ENCODE data around the gene SCARB1.

SCARB1 gene

DNA sequence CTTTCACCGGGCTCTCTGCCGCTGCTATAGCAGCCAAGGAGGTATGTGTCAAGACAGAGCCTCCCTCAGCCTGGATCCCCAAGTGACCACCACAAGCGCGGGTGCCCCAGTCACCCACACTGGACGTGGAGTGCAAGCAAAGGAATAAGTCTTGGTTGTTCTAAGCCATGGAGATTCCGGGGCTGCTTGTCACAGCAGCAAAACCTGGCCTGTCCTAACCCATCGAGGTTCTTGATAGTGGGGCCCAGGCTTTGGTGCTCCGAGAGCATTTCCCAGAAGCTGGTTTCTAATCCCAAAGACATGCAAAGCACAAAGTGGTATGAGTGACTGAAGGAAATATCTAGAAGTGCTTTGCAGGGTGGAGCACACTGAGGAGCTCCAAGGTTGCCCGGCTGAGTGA, 51.3 kb downstream of the SCARB1 start:
- H3K9me3 ChIP-seq, result no peaks in the 10 kb centered on the region
- no peaks in the 10 kb centered on the region for H3K27me3 ChIP-seq
- peaks cover 9 to 20% of the 10 kb centered on the region in 2 experiments for H3K4me1 ChIP-seq (ENCODE audit: control insufficient read depth in 1 of 2, insufficient read depth in 1 of 2, low read depth in 1 of 2, low read length in 1 of 2)
- H3K27ac ChIP-seq, result no peak overlapping the region
- no peak overlapping the region for H3K4me3 ChIP-seq (ENCODE audit: low read depth in 1 of 2, low read length in 1 of 2)
- no peaks in the 10 kb centered on the region for H3K36me3 ChIP-seq
- TF ChIP-seq, protein P1, sequence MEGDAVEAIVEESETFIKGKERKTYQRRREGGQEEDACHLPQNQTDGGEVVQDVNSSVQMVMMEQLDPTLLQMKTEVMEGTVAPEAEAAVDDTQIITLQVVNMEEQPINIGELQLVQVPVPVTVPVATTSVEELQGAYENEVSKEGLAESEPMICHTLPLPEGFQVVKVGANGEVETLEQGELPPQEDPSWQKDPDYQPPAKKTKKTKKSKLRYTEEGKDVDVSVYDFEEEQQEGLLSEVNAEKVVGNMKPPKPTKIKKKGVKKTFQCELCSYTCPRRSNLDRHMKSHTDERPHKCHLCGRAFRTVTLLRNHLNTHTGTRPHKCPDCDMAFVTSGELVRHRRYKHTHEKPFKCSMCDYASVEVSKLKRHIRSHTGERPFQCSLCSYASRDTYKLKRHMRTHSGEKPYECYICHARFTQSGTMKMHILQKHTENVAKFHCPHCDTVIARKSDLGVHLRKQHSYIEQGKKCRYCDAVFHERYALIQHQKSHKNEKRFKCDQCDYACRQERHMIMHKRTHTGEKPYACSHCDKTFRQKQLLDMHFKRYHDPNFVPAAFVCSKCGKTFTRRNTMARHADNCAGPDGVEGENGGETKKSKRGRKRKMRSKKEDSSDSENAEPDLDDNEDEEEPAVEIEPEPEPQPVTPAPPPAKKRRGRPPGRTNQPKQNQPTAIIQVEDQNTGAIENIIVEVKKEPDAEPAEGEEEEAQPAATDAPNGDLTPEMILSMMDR (IDR thresholded peaks at IDR 0.05), result no peak

DNA sequence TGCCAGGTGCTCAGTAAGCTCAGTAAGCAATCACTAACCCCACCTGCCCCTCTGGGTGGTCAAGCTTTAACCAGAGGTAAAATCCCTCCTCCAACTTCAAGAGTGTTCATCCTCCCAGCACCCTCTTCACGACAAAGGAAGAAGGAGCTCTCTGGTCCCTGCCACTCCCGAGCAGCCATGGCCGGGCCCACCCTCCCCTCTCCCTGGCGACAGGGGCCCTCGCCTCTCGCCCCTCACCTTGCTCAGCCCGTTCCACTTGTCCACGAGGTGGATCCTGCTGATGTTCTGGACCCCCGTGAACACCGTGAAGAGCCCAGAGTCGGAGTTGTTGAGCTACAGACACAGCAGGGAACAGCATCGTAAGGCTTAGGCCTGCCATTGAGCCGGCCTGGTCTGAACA, 52.0 kb downstream of the SCARB1 start:
- H3K36me3 ChIP-seq, result no peaks in the 10 kb centered on the region
- TF ChIP-seq, protein P1 (IDR thresholded peaks at IDR 0.05), result no peak
- no peak overlapping the region for H3K27ac ChIP-seq
- no peak overlapping the region for H3K4me3 ChIP-seq (ENCODE audit: low read depth in 1 of 2, low read length in 1 of 2)
- H3K9me3 ChIP-seq, result no peaks in the 10 kb centered on the region
- H3K4me1 ChIP-seq (ENCODE audit: control insufficient read depth in 1 of 2, insufficient read depth in 1 of 2, low read depth in 1 of 2, low read length in 1 of 2), result peaks cover 9 to 20% of the 10 kb centered on the region in 2 experiments
- no peaks in the 10 kb centered on the region for H3K27me3 ChIP-seq

DNA sequence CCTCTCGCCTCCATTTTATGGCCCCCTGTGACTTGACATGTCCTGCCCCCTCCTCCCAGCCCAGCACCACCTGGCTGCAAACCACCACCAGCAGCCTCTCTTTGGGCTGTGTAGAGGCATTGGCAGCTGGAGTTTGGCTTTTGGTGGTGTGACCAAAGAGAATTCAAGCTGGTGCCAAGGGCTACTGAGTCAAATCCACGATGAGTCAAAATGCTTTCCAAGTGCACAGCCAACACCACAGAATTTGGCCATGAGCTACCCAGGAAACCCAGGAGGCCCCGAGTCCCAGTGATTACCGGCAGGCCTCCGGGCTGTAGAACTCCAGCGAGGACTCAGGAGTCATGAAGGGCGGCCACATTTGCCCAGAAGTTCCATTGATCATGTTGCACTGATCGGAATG, 53.8 kb downstream of the SCARB1 start:
- Histone ChIP-seq H3K9me3 (no peaks in the 10 kb centered on the region), H3K27me3 (no peaks in the 10 kb centered on the region), H3K36me3 (no peaks in the 10 kb centered on the region), H3K27ac (no peak overlapping the region), H3K4me1 (ENCODE audit: control insufficient read depth in 1 of 2, insufficient read depth in 1 of 2, low read depth in 1 of 2, low read length in 1 of 2) (peaks cover 3 to 8% of the 10 kb centered on the region in 2 experiments), H3K4me3 (ENCODE audit: low read depth in 1 of 2, low read length in 1 of 2) (no peak overlapping the region)
- TF ChIP-seq, protein P1 (IDR thresholded peaks at IDR 0.05), result no peak

DNA sequence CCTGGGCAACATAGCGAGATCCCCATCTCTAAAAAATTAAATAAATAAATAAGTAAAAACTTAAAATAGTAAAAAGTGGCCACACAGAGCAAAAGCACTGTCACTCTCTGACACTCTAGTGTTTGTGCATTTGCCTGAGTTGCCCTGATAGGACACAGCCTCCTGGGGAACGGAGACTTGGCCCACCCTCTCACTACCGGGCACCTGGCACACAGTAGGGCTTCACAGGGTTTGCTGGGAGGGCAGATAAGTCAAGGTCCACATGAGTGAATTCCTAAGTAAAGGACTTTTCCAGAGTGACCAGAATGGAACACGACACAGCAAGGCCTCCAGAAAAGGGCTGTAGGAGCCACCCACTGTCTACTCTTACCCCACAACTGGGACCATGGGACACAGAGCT, 54.3 kb downstream of the SCARB1 start:
- Histone ChIP-seq H3K36me3 (no peaks in the 10 kb centered on the region), H3K27me3 (no peaks in the 10 kb centered on the region), H3K4me1 (ENCODE audit: control insufficient read depth in 1 of 2, insufficient read depth in 1 of 2, low read depth in 1 of 2, low read length in 1 of 2) (peaks cover 0 to 4% of the 10 kb centered on the region in 2 experiments), H3K27ac (no peak overlapping the region), H3K4me3 (ENCODE audit: low read depth in 1 of 2, low read length in 1 of 2) (no peak overlapping the region), H3K9me3 (no peaks in the 10 kb centered on the region)
- TF ChIP-seq, protein P1 (IDR thresholded peaks at IDR 0.05), result no peak

DNA sequence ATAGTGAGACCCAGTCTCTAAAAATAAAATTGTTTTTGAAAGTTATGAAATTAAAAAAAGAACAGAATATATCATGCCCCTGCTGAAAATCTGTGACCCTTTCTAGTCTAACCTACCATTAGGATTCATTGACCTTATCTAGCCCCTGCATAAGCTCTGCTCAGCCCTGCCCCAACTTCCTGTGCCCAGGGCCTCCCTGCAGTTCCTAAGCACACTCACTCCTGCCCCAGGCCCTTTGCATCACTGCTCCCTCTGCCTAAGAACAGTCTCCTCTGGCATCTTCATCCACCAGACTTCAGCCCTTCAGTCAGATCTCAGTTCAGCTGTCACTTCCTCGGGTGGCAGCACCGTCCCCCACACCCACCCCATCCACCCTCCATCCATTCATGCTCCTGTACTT, 55.4 kb downstream of the SCARB1 start:
- Histone ChIP-seq H3K9me3 (no peaks in the 10 kb centered on the region), H3K4me3 (ENCODE audit: low read depth in 1 of 2, low read length in 1 of 2) (no peak overlapping the region), H3K4me1 (ENCODE audit: control insufficient read depth in 1 of 2, insufficient read depth in 1 of 2, low read depth in 1 of 2, low read length in 1 of 2) (peaks cover 0 to 4% of the 10 kb centered on the region in 2 experiments), H3K27me3 (no peaks in the 10 kb centered on the region), H3K27ac (no peak overlapping the region), H3K36me3 (no peaks in the 10 kb centered on the region)
- TF ChIP-seq, protein P1 (IDR thresholded peaks at IDR 0.05), result no peak
